Effector memory CD4-positive, alpha-beta T cell (primary cell): ENCODE measurements around the gene TWIST2.

ENCODE experiments used
- DNase-seq, 3 donors: peaks; one replicate each; pipeline ENCODE4 v3.0.0-alpha.2; 2020
- H3K27ac ChIP-seq: 2 replicates; pipeline ENCODE4 v1.7.0; 2013; ENCODE audit warnings: mild to moderate bottlenecking, low read length, moderate library complexity; ENCODE audit not compliant: insufficient read depth, poor library complexity, severe bottlenecking
- H3K27me3 ChIP-seq: replicated peaks from 2 replicates; pipeline ENCODE4 v1.7.0; 2013; ENCODE audit warnings: mild to moderate bottlenecking, low read length; ENCODE audit not compliant: insufficient read depth, control insufficient read depth, poor library complexity, severe bottlenecking
- H3K36me3 ChIP-seq: 2 replicates; pipeline ENCODE4 v1.7.0; 2013; ENCODE audit warnings: mild to moderate bottlenecking, low read length, moderate library complexity; ENCODE audit not compliant: control insufficient read depth, insufficient read depth
- H3K4me1 ChIP-seq: 2 replicates; pipeline ENCODE4 v1.7.0; 2013; ENCODE audit warnings: low read length, mild to moderate bottlenecking; ENCODE audit not compliant: control insufficient read depth, insufficient read depth, poor library complexity, severe bottlenecking
- H3K4me3 ChIP-seq: 2 replicates; pipeline ENCODE4 v1.7.0; 2013; ENCODE audit warnings: low read length, low read depth, mild to moderate bottlenecking; ENCODE audit not compliant: insufficient read depth, poor library complexity, severe bottlenecking
- H3K9me3 ChIP-seq: 2 replicates; pipeline ENCODE4 v1.7.0; 2013; ENCODE audit warnings: mild to moderate bottlenecking, low read length, moderate library complexity; ENCODE audit not compliant: control insufficient read depth

TWIST2 gene

DNA sequence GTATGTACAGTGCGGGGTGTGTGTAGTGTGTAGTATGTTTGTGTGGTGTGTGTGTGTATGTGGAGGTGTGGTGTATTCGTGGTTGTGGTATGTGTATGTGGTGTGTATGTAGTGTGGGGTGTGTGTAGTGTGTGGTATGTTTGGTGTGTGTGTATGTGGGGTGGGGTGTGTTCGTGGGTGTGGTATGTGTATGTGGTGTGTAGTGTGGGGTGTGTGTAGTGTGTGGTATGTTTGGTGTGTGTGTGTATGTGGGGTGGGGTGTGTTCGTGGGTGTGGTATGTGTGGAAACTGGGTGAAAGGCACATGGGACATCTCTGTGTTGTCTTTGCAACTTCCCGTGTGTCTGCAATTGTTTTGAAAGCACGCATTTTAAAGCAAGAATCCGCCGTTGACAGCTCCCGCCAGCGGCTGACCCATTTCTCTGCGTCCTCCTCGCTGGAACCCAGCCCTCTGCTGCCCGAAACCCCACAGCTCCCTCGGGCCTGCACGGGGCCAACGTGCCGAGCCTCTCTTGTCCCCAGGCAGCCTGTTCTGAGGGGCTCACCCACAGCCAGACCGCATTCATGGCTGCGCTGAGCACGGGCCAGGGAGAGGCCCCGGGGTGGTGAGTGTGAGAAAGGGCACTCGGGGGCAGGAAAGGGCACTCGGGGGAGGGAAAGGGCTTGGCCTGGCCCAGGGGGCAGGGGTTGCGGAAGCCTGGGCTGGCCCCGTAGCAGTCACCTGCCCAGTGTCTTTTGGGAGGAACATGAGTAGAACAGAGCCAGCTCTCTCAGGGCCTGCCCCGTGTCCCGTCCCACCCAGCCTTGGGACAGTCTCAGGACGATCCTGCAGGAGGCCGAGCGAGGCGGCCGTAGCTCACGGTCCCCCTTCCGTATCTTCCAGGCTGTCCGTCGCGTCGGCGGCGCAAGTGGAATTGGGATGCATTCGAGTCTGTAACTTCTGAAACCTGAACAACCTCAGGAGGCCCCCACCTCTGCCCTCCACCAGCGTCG is 61.4 kb downstream of the TWIST2 start:
- DNase-seq: no peak
- H3K9me3 ChIP-seq: no peaks in the 10 kb centered on the region
- no peaks in the 10 kb centered on the region for H3K27me3 ChIP-seq
- no peaks in the 10 kb centered on the region for H3K4me1 ChIP-seq
- no peak overlapping the region for H3K4me3 ChIP-seq
- no peaks in the 10 kb centered on the region for H3K36me3 ChIP-seq
- no peak overlapping the region for H3K27ac ChIP-seq

DNA sequence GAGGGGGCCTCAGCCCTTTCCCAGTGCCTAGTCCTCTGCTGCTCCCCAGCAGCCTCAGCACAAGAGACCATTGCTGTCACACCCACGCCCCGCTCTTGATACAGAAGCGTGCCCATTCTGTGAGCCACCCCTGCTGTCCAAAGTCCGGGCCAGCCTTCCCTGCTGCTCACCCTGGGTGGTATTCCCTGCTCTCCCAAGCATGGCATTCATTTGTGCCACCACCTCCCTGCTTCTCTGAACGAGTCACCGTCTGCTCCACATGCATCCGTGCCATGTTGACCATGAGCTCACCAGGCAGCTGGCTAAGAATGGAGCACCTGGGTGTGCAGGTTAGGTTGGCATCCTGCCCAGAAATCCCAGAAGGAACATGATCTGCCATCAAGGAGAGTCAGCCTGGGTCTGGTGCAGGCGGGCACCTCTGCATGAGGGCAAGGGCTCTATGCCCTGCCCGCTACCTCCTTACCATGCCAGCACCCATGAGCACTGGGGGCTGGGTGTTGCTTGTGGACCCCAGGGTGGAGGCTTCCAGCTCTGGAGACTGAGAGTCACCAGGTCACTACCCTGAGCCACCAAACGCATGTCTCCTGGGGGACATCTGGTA is 63.0 kb downstream of the TWIST2 start:
- Histone ChIP-seq H3K9me3 (no peaks in the 10 kb centered on the region), H3K36me3 (no peaks in the 10 kb centered on the region), H3K4me1 (no peaks in the 10 kb centered on the region), H3K27me3 (no peaks in the 10 kb centered on the region), H3K27ac (no peak overlapping the region), H3K4me3 (no peak overlapping the region)
- no peak for DNase-seq

DNA sequence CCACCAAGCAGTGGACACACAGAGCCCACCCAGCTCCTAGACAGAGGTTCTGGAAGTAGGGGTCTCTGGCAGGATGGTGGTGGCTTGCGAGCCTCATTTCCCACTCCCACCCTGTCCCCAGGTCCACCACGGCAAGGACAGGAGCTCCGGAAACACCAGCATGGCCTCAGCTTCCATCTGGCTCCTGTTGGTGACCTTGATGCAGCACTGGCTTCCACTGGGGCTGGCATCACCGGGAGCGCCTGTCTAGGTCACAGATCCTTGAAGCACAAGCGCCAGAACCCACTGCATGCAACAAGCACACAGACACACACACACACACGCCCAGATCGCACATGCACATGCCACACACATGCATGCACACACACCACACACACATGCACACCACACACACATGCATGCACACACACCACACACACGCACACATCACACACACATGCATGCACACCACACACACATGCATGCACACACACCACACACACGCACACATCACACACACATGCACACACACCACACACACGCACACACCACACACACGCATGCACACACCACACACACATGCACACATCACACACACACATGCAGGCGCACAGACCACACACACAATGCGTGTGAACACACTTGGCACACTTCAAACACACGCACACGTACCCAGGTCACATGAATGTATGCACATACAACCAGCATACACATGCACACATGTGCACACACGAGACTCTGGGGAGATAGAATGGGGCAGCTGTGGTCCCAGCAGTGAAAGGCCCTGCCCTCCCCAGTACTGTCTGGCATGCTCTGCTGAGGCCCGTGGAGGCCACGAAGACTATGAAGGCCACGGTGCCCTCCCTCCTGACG is 63.7 kb downstream of the TWIST2 start:
- Histone ChIP-seq H3K27me3 (no peaks in the 10 kb centered on the region), H3K27ac (no peak overlapping the region), H3K4me1 (no peaks in the 10 kb centered on the region), H3K9me3 (no peaks in the 10 kb centered on the region), H3K4me3 (no peak overlapping the region), H3K36me3 (no peaks in the 10 kb centered on the region)
- no peak for DNase-seq

DNA sequence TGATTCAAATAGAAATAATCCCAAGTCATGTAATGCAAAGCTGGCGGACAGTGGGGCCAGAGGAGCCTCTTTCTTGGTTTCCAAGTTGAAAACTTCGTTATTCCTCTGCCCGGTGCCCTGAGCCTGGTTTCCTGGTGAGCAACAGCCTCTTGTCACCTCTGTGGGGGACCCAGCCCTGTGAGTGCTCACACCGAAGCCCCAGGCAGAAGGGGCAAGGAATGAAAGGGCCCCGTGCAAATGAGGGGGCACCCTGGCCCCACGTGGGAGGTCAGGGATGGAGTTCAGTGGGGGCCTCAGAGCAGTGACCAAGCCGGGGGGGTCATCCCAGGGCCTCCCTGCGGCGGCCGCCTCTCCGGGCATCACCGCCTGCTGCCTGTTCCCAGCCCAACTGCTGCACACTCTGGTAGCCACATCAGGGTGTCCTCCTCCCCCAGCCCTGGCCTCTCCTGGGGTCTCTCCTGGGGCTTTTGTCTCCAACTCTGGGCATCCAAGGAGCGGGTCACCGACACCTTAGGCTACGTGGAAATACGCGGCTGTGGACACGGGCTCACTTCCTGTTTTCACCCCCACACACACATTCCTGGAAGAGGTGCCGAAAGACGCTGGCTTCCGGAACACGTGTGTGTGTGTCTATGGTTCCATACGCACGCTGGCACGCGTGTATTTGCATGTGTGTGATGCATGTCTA is 64.5 kb downstream of the TWIST2 start:
- H3K4me1 ChIP-seq: no peaks in the 10 kb centered on the region
- H3K27me3 ChIP-seq: no peaks in the 10 kb centered on the region
- DNase-seq: no peak
- H3K27ac ChIP-seq: no peak overlapping the region
- no peaks in the 10 kb centered on the region for H3K9me3 ChIP-seq
- no peaks in the 10 kb centered on the region for H3K36me3 ChIP-seq
- no peak overlapping the region for H3K4me3 ChIP-seq

DNA sequence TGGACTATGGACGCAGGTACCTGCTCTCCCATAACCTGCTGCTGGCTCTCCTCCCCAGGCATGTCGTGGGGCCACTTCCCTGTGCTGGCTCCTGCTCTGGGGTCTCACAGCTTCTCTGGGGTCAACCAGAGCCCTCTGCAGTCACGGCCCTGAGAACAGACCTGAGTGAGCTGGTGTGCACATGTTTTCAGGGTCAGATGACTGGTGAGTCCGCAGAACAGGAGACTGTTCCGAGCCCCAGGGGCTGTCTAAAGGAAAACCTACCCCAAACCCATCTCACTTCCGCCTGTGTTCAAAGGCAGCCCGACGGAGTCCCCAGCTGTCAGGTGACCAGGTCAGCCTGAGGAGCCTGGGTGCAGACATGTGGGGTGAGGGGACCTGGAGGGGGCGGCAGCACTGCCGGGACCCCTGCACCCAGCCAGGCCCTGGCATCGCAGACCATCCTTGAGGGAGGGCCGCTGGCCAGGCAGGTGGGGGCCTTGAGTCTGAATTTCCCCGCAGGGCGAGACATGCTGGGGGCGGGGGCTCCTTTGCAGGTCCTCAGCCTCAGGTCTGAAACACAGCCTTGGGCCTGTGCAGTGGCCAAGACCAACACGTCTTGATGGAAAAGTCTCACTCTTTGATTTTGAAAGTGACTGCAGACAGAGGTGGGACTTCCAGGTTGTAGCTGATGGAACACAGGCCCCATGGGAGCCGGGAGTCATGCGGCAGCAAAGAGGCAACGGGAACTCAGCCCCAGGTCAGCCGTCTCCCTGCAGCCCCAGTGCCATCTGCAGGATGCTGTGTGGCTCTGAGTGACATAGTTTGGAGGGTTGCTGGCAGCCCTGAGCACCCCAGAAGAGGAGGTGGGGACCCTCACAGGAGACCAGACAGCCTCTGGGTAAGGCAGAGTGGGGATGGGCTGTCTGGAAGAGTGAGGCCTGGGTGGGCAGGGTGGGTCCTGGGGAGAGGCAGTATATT is 65.3 kb downstream of the TWIST2 start:
- Histone ChIP-seq H3K4me1 (no peaks in the 10 kb centered on the region), H3K9me3 (no peaks in the 10 kb centered on the region), H3K36me3 (no peaks in the 10 kb centered on the region), H3K4me3 (no peak overlapping the region), H3K27me3 (no peaks in the 10 kb centered on the region), H3K27ac (no peak overlapping the region)
- DNase-seq: no peak

DNA sequence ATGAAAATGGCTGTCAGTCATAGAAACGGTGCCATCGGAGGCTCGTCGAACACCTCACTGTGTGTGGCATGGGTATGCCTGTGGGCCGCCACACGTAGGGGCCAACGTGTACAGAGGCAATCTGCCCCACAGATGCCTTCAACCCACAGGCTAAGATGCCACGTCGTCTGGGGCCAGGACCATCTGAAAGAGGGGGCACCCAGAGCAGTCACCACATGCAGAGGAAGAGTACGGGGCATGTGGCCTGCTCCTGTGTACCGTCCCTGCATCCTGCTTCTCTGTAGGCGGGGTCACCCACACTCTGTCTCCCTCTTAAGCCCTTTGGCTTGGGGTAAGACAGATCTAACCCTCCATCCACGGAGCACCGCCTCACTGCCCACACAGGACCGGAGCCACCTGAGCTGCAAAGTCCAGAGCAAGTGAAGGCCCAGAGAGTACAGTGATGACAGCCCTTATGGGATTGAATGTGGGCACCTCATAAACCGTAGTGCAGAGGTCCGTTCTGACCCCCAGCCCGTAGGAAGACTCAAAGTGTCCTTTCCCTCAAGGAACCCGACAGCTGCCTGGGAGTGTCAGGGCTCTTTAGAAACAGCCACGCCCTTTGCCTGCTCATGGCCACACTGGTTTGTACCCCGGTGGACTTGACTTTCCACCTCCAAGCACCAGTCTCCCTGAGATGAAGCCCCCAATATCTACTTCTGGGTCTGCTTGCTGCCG is 66.2 kb downstream of the TWIST2 start:
- Histone ChIP-seq H3K27me3 (no peaks in the 10 kb centered on the region), H3K4me3 (no peak overlapping the region), H3K36me3 (no peaks in the 10 kb centered on the region), H3K27ac (no peak overlapping the region), H3K4me1 (no peaks in the 10 kb centered on the region), H3K9me3 (no peaks in the 10 kb centered on the region)
- DNase-seq: no peak

DNA sequence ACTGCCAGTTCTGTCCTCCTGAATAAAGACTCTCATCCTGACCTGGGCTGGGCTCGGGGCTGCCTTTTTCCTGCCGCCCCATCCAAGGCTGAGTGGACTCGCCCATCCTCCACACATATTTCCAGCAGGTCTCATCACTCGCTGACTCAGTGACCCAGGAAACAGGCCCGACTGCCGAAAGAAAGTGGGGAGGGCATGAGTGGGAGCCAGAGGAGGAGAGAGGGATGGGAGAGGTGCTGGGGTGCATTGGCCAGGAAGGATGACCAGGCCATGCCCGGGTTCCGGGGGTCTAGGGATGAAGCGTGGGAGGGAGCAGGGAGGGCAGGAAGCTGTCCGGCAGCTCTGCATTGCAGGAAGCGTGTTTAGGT is 66.7 kb downstream of the TWIST2 start:
- no peaks in the 10 kb centered on the region for H3K36me3 ChIP-seq
- H3K27me3 ChIP-seq: no peaks in the 10 kb centered on the region
- DNase-seq: no peak
- no peaks in the 10 kb centered on the region for H3K9me3 ChIP-seq
- no peak overlapping the region for H3K4me3 ChIP-seq
- no peak overlapping the region for H3K27ac ChIP-seq
- H3K4me1 ChIP-seq: no peaks in the 10 kb centered on the region

DNA sequence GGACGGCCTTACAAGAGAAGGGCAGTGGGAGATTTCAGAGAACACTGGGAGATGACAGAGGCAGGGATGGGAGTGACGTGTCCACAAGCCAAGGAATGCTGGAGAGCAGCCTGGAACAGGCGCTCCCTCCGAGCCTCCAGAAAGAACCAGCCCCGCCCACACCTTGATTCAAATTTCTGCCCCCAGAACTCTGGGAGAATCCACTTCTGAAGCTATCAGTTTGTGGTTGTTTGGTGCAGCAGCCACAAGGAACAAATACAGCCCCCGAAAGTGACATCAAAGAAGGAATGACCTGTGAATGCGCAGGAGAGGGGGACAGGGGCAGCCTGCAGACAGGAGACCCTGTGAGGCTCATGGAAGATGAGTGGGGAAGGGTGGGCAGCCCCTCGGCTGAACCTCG is 67.3 kb downstream of the TWIST2 start:
- Histone ChIP-seq H3K9me3 (no peaks in the 10 kb centered on the region), H3K4me3 (no peak overlapping the region), H3K36me3 (no peaks in the 10 kb centered on the region), H3K27ac (no peak overlapping the region), H3K27me3 (no peaks in the 10 kb centered on the region), H3K4me1 (no peaks in the 10 kb centered on the region)
- no peak for DNase-seq
